D341Med (cell line): ENCODE measurements around the gene SLC27A3.
"Not testable (repeated sequence)": the region's sequence is repeated elsewhere in the genome, so short reads cannot be mapped to it uniquely, and the experiment has no call there.

Source experiments
- DNase-seq: peaks from one replicate; pipeline ENCODE4 v3.0.0; 2012; ENCODE audit warnings: low spot score

SLC27A3 gene

GRCh38 chr1:153780551-153780950 is 5.3 kb downstream of the SLC27A3 start:
- DNase-seq, result no peak

- DNase-seq, result not testable (repeated sequence)
Measured at GRCh38 chr1:153782648-153783047, 7.4 kb downstream of the SLC27A3 start.

GRCh38 chr1:153783233-153784190 is 8.3 kb downstream of the SLC27A3 start:
- DNase-seq, result peak; percentile 100

GRCh38 chr1:153786038-153786790 is 11.0 kb downstream of the SLC27A3 start:
- DNase-seq, result no peak

- DNase-seq, result no peak
Measured at GRCh38 chr1:153789478-153790034, 14.3 kb downstream of the SLC27A3 start.

GRCh38 chr1:153790313-153790965 is 15.2 kb downstream of the SLC27A3 start:
- DNase-seq, result no peak

- no peak for DNase-seq
Measured at GRCh38 chr1:153790966-153791647, 15.9 kb downstream of the SLC27A3 start.

GRCh38 chr1:153791648-153792253 is 16.5 kb downstream of the SLC27A3 start:
- no peak for DNase-seq

GRCh38 chr1:153792631-153793041 is 17.4 kb downstream of the SLC27A3 start:
- DNase-seq, result no peak

- no peak for DNase-seq
Measured at GRCh38 chr1:153793261-153793972, 18.2 kb downstream of the SLC27A3 start.

- no peak for DNase-seq
Measured at GRCh38 chr1:153793973-153794615, 18.9 kb downstream of the SLC27A3 start.

- DNase-seq, result no peak
Measured at GRCh38 chr1:153794624-153795329, 19.6 kb downstream of the SLC27A3 start.

GRCh38 chr1:153795330-153795837 is 20.2 kb downstream of the SLC27A3 start:
- no peak for DNase-seq

GRCh38 chr1:153795934-153796785 is 21.0 kb downstream of the SLC27A3 start:
- no peak for DNase-seq

GRCh38 chr1:153796786-153797659 is 21.8 kb downstream of the SLC27A3 start:
- DNase-seq, result peak; percentile 89

GRCh38 chr1:153798468-153798780 is 23.2 kb downstream of the SLC27A3 start:
- no peak for DNase-seq

- DNase-seq, result no peak
Measured at GRCh38 chr1:153799016-153799415, 23.8 kb downstream of the SLC27A3 start.
